Endodermal cell (in vitro differentiated cells): Measurements from ENCODE around the gene HBG1. TPM values are rescaled to one million over a fixed set of nuclear protein-coding genes. Genes with fewer than 3 reads are reported as not detected.

Source experiments
- DNase-seq: peaks from one replicate; pipeline ENCODE4 v3.0.0-alpha.2; 2017
- H3K27ac ChIP-seq: 2 replicates; pipeline ENCODE4 v1.5.1; 2013; ENCODE audit warnings: mild to moderate bottlenecking, low read depth, low read length, moderate library complexity
- H3K27me3 ChIP-seq: 2 replicates; pipeline ENCODE4 v1.6.1; 2013; ENCODE audit warnings: mild to moderate bottlenecking, low read length, moderate library complexity; ENCODE audit not compliant: insufficient read depth, control insufficient read depth, poor library complexity, severe bottlenecking
- H3K36me3 ChIP-seq: 2 replicates; pipeline ENCODE4 v1.7.0; 2013; ENCODE audit warnings: mild to moderate bottlenecking, low read length, moderate library complexity; ENCODE audit not compliant: control insufficient read depth, insufficient read depth
- H3K4me1 ChIP-seq: one replicate; pipeline ENCODE4 v1.7.0; 2013; ENCODE audit warnings: low read length; ENCODE audit not compliant: control insufficient read depth, insufficient read depth
- H3K4me3 ChIP-seq: 2 replicates; pipeline ENCODE4 v1.5.1; 2013; ENCODE audit warnings: mild to moderate bottlenecking, low read length, moderate library complexity
- H3K9ac ChIP-seq: 2 replicates; pipeline ENCODE4 v1.6.1; 2013; ENCODE audit warnings: mild to moderate bottlenecking, low read length, moderate library complexity; ENCODE audit not compliant: poor library complexity, severe bottlenecking; ENCODE audit errors: extremely low read depth
- H3K9me3 ChIP-seq: 2 replicates; pipeline ENCODE4 v1.6.1; 2013; ENCODE audit warnings: mild to moderate bottlenecking, low read length, moderate library complexity; ENCODE audit not compliant: control insufficient read depth
- H3K27ac Mint-ChIP-seq: 2 replicates; pipeline ENCODE4 v1.8.0; 2020; ENCODE audit warnings: mixed read lengths
- H3K27me3 Mint-ChIP-seq: 2 replicates; pipeline ENCODE4 v1.8.0; 2021; ENCODE audit warnings: mild to moderate bottlenecking, mixed read lengths; ENCODE audit not compliant: insufficient read depth
- H3K36me3 Mint-ChIP-seq: 2 replicates; pipeline ENCODE4 v1.8.0; 2020; ENCODE audit warnings: low read depth, mixed read lengths
- H3K4me1 Mint-ChIP-seq: 2 replicates; pipeline ENCODE4 v1.8.0; 2020; ENCODE audit warnings: mixed read lengths
- H3K4me3 Mint-ChIP-seq: 2 replicates; pipeline ENCODE4 v1.8.0; 2020; ENCODE audit warnings: mild to moderate bottlenecking, moderate library complexity, mixed read lengths
- H3K9me3 Mint-ChIP-seq: 2 replicates; pipeline ENCODE4 v1.8.0; 2020; ENCODE audit warnings: mild to moderate bottlenecking, mixed read lengths
- CTCF ChIP-seq: fragments of 200-600 bp; sonication (generic); conservative IDR thresholded peaks from 2 replicates; pipeline ENCODE4 v1.5.0; 2021; ENCODE audit warnings: antibody characterized with exemption, mild to moderate bottlenecking
- WGBS, 2 experiments: methylation state at CpG; one replicate each; pipeline versions ENCODE4 v1.1.5 to v1.1.7; 2013; ENCODE audit warnings: missing lambda C conversion rate in 2 of 2, mixed read lengths in 1 of 2; ENCODE audit not compliant: insufficient coverage in 1 of 2, insufficient read length in 1 of 2; 5-methylcytosine and 5-hydroxymethylcytosine counted together
- total RNA-seq, 2 donors: library from RNA; stranded (reverse); fragmentation: NEBNext Ultra II Directional in 1 of 2; extraction: Animal tissue kit (Norgen Biotek cat#: 25700) in 1 of 2; gene quantifications; 2 replicates in 1 of 2; 3 replicates in 1 of 2; pipeline ENCODE4 v1.2.1, GENCODE V29; 2021

Gene HBG1
- total RNA-seq, 2 donors from 2014 or later = not detected

GRCh38 chr11:5286901-5287300, 37.2 kb upstream of the HBG1 start:
- Histone ChIP-seq H3K4me1 (peaks cover 2% of the 10 kb centered on the region), H3K36me3 (no peaks in the 10 kb centered on the region), H3K27me3 (no peaks in the 10 kb centered on the region), H3K9ac (no peak overlapping the region), H3K27ac (no peak overlapping the region), H3K4me3 (no peak overlapping the region), H3K9me3 (no peaks in the 10 kb centered on the region)
- no peaks in the 10 kb centered on the region for H3K36me3 Mint-ChIP-seq
- WGBS, 2 experiments = 95 to 96% methylated on average over 2 to 3 of the region's 3 CpGs
- H3K4me1 Mint-ChIP-seq = peaks cover 17% of the 10 kb centered on the region
- no peak overlapping the region for H3K4me3 Mint-ChIP-seq
- DNase-seq = no peak
- no peak overlapping the region for H3K27ac Mint-ChIP-seq
- no peaks in the 10 kb centered on the region for H3K9me3 Mint-ChIP-seq
- H3K27me3 Mint-ChIP-seq = no peaks in the 10 kb centered on the region
- no peak for TF ChIP-seq CTCF

DNA sequence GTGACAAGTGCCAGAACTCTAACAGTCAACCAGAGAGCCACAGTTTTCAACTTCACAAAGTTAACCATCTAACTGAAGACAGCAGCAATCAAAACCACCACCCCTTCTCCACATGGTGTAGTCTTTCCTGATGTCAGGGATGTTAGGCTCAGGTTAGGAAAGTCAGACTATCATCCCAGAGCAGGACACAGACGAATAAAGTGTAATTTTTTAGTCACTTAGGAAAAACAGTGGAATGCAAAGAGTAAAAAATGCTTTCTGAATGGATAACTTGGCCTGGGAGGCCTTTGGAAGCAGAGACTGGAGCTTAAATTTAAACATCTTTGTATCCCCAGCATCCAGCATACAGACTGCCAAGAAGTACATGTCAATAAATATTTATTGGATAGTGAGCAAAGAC, 36.7 kb upstream of the HBG1 start:
- no peaks in the 10 kb centered on the region for H3K9me3 Mint-ChIP-seq
- Histone ChIP-seq H3K9me3 (no peaks in the 10 kb centered on the region), H3K27ac (no peak overlapping the region), H3K27me3 (no peaks in the 10 kb centered on the region), H3K36me3 (no peaks in the 10 kb centered on the region), H3K9ac (no peak overlapping the region), H3K4me1 (peaks cover 2% of the 10 kb centered on the region), H3K4me3 (no peak overlapping the region)
- no peak for DNase-seq
- H3K4me1 Mint-ChIP-seq = peaks cover 17% of the 10 kb centered on the region
- WGBS, 2 experiments = 71 to 83% methylated on average over 1 of the region's 1 CpG
- H3K27me3 Mint-ChIP-seq = no peaks in the 10 kb centered on the region
- no peak overlapping the region for H3K27ac Mint-ChIP-seq
- H3K4me3 Mint-ChIP-seq = no peak overlapping the region
- no peaks in the 10 kb centered on the region for H3K36me3 Mint-ChIP-seq
- no peak for TF ChIP-seq CTCF

- no peak for TF ChIP-seq CTCF
- H3K9ac ChIP-seq = no peak overlapping the region
- Mint-ChIP-seq H3K27ac (no peak overlapping the region), H3K4me3 (no peak overlapping the region), H3K4me1 (peaks cover 18% of the 10 kb centered on the region), H3K36me3 (no peaks in the 10 kb centered on the region), H3K9me3 (no peaks in the 10 kb centered on the region), H3K27me3 (no peaks in the 10 kb centered on the region)
- no peaks in the 10 kb centered on the region for H3K36me3 ChIP-seq
- 92 to 95% methylated on average over 4 of the region's 4 CpGs for WGBS, 2 experiments
- no peaks in the 10 kb centered on the region for H3K9me3 ChIP-seq
- no peak overlapping the region for H3K27ac ChIP-seq
- peaks cover 2% of the 10 kb centered on the region for H3K4me1 ChIP-seq
- H3K27me3 ChIP-seq = no peaks in the 10 kb centered on the region
- no peak for DNase-seq
- H3K4me3 ChIP-seq = no peak overlapping the region
Measured at GRCh38 chr11:5285703-5286340, 36.2 kb upstream of the HBG1 start.
